RPMI7951 (cell line): ENCODE results near the gene GPR15LG. TPM values are rescaled to one million over a fixed set of nuclear protein-coding genes. Genes with fewer than 3 reads are reported as not detected.
A peak's percentile ranks its signal among the peaks of the same experiment; 100 is the strongest.

ENCODE experiments used
- DNase-seq: peaks from one replicate; pipeline ENCODE4 v3.0.0-alpha.2; 2012; ENCODE audit warnings: low read depth
- total RNA-seq: library from RNA; depleted of rRNA; stranded (reverse); fragments of >200 nt; shearing (Covaris generic); gene quantifications from 2 replicates; pipeline ENCODE4 v1.2.3, GENCODE V29; 2014; rRNA removed

The GPR15LG gene
- total RNA-seq, 1 experiment from 2014 or later: not detected

GRCh38 chr10:84214612-84215235 lies 41.1 kb downstream of the GPR15LG start:
- DNase-seq: peak; percentile 22

GRCh38 chr10:84216834-84217233 lies 43.2 kb downstream of the GPR15LG start:
- DNase-seq: no peak

GRCh38 chr10:84217746-84218145 lies 44.1 kb downstream of the GPR15LG start:
- DNase-seq: no peak

GRCh38 chr10:84221916-84222315 lies 48.3 kb downstream of the GPR15LG start:
- no peak for DNase-seq

DNA sequence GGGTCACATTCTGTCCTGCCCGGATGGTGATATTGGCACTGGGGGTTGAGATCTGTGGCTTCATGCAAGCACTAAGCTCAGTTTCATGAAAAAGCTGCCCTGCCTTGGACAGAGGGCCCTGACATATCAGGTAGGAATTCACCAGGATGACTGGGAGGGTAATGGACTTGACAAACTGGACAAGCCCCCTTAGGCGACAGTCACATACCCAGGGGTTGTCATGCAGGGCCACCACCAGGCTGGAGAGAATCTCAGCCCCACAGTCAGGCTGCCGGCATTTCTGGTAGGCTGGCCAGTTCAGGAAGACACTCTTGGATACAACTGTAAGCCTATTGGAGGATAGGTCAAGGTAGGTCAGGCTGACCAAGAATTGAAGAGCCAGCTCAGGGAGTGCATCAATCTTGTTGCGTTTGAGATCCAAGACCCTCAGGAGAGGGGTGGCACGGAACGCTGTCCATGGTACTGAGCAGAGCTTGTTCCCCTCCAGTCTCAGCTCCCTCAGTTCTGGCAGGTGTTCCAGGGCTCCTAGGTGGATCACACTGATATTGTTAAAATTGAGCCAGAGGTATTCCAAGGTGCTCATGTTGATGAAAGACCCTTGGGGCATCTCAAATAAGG lies 50.9 kb downstream of the GPR15LG start:
- DNase-seq: peak; percentile 2

- DNase-seq: no peak
Observed at GRCh38 chr10:84225427-84226173, 52.0 kb downstream of the GPR15LG start, which contains the start of gene LRIT2. TSS of gene LRIT2 (minus strand) at chr10:84225544. CDS start at chr10:84225520, 24 bp downstream.

DNA sequence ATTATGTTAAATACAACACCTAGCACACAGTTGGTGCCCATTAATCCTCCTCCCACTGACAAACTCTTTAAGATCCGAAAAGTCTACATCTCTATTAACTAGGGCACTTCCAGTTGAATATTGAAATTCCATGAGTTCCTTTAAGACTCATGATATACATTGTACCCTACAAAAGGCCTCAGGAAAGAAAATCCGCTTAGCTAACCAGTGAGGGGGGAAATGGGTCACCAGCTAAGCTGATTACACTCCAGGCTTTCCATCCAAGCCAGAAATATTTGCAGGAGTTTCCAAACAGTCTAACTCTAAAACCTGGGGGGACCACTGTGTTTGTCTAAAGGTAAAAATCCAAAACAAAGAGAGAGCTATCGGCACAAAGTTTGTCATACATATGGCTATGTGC lies 53.0 kb downstream of the GPR15LG start:
- no peak for DNase-seq

DNA sequence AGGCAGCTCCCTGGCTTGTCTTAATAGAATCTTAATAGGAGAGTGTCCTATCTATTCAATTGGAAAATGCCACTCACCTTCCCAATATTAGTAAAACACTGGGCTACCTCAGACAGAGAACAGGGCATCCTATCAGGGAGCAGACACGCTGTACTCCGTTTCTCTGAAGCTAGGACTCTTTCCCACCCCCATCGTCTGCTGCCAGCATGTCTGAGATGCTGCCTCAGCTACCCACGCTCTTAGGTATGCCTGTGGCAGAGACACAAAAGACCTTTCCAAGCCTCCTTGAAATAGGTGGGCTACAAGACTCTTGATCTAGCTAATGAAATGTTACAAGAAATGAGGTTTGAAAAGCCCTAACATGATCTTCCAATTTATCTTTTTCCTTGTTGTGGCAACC lies 54.2 kb downstream of the GPR15LG start:
- no peak for DNase-seq

- no peak for DNase-seq
Observed at GRCh38 chr10:84230359-84230758, 56.8 kb downstream of the GPR15LG start.

- DNase-seq: no peak
Observed at GRCh38 chr10:84232376-84232775, 58.8 kb downstream of the GPR15LG start.

GRCh38 chr10:84233940-84234339 lies 60.3 kb downstream of the GPR15LG start:
- no peak for DNase-seq

DNA sequence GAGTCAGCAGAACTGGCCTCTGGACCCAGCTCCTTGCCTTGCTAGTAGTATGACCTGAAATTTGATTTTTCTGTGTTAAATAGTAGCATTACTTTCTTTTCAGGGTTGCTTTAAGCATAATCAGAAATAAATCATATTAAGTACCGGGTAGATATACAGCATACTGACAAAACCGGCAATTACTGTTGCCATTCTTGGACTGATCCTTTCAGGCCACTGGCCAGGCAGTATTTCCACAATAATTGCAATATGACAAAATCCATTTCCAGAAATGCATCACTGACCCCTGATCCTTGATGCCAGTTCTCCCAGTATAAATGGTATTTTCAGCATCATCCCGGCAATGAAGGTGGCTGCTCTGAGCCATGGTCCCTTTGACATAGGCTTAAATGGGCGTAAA lies 60.9 kb downstream of the GPR15LG start:
- DNase-seq: no peak

Other genes with a start within 250 kb of the GPR15LG start
- 151 and 172 TPM in 2 replicates for gene GHITM, start 34.3 kb upstream of the GPR15LG start, total RNA-seq
- gene CDHR1, start 20.7 kb downstream of the GPR15LG start, total RNA-seq: not detected in 2 replicates
- gene LRIT2, start 51.7 kb downstream of the GPR15LG start, total RNA-seq: not detected in 2 replicates
- gene LRIT1, start 67.7 kb downstream of the GPR15LG start, total RNA-seq: not detected in 2 replicates
- gene RGR, start 71.3 kb downstream of the GPR15LG start, total RNA-seq: not detected in 2 replicates
- 14.5 and 16.9 TPM in 2 replicates for gene CCSER2, start 154.8 kb downstream of the GPR15LG start, total RNA-seq